NB4 (cell line): ENCODE results near the gene WFS1.
A peak's percentile ranks its signal among the peaks of the same experiment; 100 is the strongest.

ENCODE experiments used
- DNase-seq: peaks from one replicate; pipeline ENCODE4 v3.0.0; 2010; ENCODE audit warnings: low read depth
- H3K4me3 ChIP-seq: one replicate; pipeline ENCODE4 v1.5.1; 2011; ENCODE audit warnings: mild to moderate bottlenecking, low read depth, low read length, moderate library complexity
- MYC ChIP-seq: IDR thresholded peaks from 2 replicates; pipeline ENCODE4 v1.6.1; 2011; ENCODE audit warnings: low read depth, low read length
- POLR2A ChIP-seq: IDR thresholded peaks from 2 replicates; pipeline ENCODE4 v1.6.1; 2011; ENCODE audit warnings: mild to moderate bottlenecking; ENCODE audit not compliant: insufficient read length; ENCODE audit errors: extremely low read depth
- TF ChIP-seq, protein P1 (sequence below): IDR thresholded peaks from one replicate; pipeline ENCODE4 v1.5.1; 2012; ENCODE audit warnings: low read depth, low read length
- TF ChIP-seq, protein P2 (sequence below): IDR thresholded peaks from 2 replicates; pipeline ENCODE4 v1.6.1; 2011; ENCODE audit warnings: low read depth, low read length

WFS1 gene

DNA sequence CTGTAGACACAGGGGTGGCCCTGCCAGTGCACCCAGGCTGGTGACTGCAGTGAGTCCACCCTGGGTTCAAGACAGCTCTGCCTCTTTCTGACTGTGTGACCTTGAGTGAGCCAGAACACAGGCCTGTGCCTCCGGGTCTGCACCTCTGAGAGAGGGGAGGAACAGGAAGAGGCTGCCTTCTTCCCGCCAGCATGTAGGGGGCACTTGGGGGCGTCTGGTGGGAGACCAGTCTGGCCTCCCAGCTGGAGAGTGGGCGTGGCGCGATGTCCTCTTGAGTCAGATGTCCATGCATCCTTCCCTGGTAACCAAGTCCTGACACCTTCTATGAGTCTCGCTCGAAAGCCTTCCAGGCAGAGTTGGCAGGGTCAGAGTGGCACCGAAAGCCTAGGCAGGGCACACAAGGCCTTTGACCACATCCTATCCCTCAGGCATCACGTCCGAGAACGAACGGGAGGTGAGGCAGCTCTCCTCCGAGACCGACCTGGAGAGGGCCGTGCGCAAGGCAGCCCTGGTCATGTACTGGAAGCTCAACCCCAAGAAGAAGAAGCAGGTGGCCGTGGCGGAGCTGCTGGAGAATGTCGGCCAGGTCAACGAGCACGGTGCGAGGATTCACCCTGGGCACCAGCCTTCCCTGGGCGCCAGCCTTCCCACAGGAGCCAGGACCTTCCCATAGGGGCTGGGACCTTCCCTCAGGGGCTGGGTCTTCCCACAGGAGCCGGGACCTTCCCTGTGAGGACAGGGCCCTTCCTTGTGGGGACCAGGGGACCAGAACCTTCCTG lies 21.3 kb downstream of the WFS1 start:
- no peak for TF ChIP-seq POLR2A
- TF ChIP-seq MYC, result no peak
- TF ChIP-seq, protein P1, sequence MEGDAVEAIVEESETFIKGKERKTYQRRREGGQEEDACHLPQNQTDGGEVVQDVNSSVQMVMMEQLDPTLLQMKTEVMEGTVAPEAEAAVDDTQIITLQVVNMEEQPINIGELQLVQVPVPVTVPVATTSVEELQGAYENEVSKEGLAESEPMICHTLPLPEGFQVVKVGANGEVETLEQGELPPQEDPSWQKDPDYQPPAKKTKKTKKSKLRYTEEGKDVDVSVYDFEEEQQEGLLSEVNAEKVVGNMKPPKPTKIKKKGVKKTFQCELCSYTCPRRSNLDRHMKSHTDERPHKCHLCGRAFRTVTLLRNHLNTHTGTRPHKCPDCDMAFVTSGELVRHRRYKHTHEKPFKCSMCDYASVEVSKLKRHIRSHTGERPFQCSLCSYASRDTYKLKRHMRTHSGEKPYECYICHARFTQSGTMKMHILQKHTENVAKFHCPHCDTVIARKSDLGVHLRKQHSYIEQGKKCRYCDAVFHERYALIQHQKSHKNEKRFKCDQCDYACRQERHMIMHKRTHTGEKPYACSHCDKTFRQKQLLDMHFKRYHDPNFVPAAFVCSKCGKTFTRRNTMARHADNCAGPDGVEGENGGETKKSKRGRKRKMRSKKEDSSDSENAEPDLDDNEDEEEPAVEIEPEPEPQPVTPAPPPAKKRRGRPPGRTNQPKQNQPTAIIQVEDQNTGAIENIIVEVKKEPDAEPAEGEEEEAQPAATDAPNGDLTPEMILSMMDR, result no peak
- TF ChIP-seq, protein P2, sequence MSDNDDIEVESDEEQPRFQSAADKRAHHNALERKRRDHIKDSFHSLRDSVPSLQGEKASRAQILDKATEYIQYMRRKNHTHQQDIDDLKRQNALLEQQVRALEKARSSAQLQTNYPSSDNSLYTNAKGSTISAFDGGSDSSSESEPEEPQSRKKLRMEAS, result no peak
- H3K4me3 ChIP-seq, result no peak overlapping the region
- peak; percentile 25 for DNase-seq

DNA sequence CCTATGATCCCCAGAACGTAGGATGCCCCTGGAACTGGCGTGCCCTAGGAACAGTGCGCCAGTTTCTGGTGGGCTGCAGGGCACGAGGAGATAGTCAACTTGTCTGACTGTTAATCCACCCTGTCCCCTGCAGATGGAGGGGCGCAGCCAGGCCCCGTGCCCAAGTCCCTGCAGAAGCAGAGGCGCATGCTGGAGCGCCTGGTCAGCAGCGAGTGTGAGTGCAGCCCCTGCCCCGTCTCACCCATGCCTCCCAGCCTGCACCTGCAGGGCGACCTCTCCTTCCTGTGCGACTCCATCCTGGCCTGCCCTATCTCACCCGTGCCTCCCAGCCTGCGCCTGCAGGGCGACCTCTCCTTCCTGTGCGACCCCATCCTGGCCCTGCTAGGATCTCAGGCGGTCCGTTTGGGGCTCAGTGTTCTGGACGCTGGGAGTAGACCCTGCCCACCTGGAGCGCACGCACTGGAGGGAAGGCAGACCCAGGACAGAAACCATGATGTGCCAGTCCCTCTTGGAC lies 22.2 kb downstream of the WFS1 start:
- DNase-seq, result no peak
- TF ChIP-seq, protein P2, result no peak
- TF ChIP-seq MYC (no peak), POLR2A (no peak)
- TF ChIP-seq, protein P1, result no peak
- H3K4me3 ChIP-seq, result no peak overlapping the region

GRCh38 chr4:6292376-6293096 lies 22.9 kb downstream of the WFS1 start:
- no peak for TF ChIP-seq POLR2A
- DNase-seq, result no peak
- H3K4me3 ChIP-seq, result no peak overlapping the region

DNA sequence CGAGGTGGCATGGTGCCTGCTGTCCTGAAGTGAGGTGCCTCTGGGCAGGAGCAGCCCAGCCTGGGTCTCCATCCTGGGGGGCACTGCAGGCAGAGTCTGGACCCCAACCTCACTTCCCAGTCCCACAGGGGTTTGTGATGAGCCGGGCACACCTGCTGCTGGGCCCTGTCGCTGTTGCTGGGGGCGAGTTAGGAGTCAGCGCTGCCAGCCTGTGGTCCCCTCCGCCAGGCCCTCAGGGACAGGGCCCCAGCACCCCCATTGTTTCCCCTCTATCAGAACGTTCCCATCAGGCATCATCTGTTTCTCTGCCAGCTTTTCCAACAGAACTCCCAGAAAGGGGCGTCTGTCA lies 23.4 kb downstream of the WFS1 start:
- no peak for DNase-seq
- no peak overlapping the region for H3K4me3 ChIP-seq
- TF ChIP-seq, protein P2, result no peak
- TF ChIP-seq MYC (no peak), POLR2A (no peak)

DNA sequence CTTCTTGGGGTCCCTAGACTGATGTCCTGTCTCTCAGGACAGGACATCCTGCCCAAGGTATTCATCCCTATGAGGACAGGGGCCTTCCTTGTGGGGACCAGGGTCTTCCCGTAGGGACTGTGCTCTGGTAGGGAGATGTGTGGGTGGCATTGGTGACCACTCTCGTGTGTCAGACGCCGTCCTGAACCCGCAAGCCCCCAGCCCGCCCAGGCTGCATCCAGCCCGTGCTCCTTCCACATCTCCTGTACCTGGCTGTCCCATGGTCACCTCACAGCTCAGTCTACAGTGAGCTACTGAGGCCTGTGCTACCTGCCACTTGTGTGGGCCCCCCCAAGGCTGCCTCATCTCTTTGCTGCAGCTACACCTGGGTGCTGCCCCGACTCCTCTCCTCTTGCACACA lies 24.0 kb downstream of the WFS1 start:
- TF ChIP-seq, protein P2, result no peak
- TF ChIP-seq, protein P1, result no peak
- TF ChIP-seq MYC (no peak), POLR2A (no peak)
- H3K4me3 ChIP-seq, result no peak overlapping the region

DNA sequence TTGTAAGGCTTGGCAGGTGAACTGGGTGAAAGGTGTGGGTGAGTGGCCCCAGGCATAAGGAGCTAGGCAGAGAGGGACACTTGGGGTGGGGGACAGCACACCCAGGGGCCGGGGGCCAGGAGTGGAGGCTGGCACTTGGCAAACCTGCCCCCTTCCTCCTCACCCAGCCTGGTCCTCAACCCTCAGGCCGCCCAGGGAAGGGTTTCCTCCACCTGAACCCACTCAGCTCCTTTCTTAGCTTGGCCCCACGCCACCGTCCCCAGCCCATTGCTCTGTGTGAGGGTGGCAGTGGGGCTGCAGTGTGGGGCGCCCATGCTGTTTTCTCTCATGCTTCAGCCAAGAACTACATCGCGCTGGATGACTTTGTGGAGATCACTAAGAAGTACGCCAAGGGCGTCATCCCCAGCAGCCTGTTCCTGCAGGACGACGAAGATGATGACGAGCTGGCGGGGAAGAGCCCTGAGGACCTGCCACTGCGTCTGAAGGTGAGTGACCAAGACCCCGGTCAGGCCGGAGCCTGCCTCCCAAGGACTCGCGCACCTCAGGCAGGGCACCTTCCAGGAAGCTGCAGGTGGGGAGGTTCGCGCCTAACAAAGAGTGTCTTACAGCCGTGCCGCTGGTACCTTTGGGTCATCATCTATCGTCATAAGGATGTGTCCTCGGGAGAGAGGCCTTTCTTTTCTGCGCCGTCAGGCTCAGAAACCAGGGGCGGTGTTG lies 25.2 kb downstream of the WFS1 start:
- H3K4me3 ChIP-seq, result no peak overlapping the region
- no peak for DNase-seq
- no peak for TF ChIP-seq MYC
- TF ChIP-seq, protein P1, result no peak
- TF ChIP-seq POLR2A, result no peak
- TF ChIP-seq, protein P2, result no peak

More for the DNA sequence above, 24.0 kb downstream of the WFS1 start:
- no peak for DNase-seq
